LNCAP (cell line): Measurements from ENCODE around the gene RHO.

Experiments used
- CTCF ChIP-seq: fragments of 450-650 bp; IDR thresholded peaks from 2 replicates; pipeline ENCODE4 v1.5.1; 2017; ENCODE audit warnings: mild to moderate bottlenecking

Gene RHO

DNA sequence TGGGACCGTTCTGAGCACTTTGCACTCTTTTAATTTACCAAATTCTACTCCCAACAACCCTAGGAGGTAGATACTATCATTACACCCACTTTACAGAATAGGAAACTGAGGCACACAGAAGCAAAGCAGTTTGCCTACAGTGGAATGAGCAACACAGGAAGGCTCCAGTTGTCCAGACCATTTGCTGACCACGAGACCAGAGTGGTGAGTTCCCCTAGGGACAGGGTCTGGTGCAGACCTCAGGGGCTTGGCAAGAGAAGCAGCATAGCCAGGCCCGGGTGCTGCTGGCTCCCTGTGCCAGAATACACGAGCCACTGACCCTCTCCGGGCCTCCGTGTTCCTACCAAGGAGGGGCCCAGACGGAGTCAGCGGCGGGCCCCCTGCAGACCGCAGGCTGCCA lies 51.6 kb downstream of the RHO start:
- TF ChIP-seq CTCF, result no peak

- TF ChIP-seq CTCF, result no peak
Observed at GRCh38 chr3:129581623-129582022, 53.2 kb downstream of the RHO start.

DNA sequence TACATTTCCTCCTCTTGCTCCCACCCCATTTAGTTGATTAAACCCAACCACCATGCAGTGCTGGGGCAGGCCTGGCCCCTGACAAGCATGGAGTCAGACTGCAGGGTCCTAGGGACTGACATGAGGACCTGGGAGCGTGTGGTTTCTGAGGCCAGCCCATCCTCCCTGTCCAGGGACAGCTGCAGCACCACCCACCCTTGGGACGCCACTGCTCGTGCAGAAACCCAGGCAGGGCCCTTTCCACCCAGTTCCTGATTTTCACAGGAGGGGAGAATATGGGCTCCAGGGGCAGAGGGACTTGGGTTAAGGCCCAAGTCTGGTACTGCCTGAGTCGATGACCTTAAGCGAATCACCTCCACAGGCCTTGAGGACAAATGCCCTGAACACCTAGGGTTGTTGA lies 54.4 kb downstream of the RHO start:
- TF ChIP-seq CTCF, result no peak

DNA sequence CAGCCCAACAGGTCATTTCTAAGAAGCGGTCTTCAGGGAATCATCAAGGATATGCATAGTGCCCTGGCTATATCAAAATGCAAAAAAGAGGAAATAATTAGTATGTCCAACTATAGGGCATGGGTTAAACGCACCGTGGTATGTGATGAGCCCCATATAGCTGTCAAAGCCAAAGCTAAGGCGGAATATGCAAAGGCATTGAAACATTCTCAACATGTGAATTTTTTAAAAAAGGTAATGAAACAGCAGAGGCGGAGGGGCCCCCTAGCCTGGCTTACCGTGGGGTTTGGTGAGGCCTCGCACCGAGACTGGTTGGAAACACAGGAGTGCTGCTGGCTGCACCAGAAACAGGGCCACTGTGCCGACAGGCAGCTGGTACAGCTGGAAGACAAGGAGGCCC lies 54.9 kb downstream of the RHO start:
- no peak for TF ChIP-seq CTCF

- TF ChIP-seq CTCF, result no peak
Observed at GRCh38 chr3:129584631-129585030, 56.2 kb downstream of the RHO start.
